HepG2 (cell line): Measurements from ENCODE around the gene XXYLT1. TPM values are rescaled to one million over a fixed set of nuclear protein-coding genes. Genes with fewer than 3 reads are reported as not detected.

Source experiments
- ARID4A ChIP-seq: sonication (generic); formaldehyde crosslinking; IDR thresholded peaks from 2 replicates; pipeline ENCODE4 v1.5.0; 2020; ENCODE audit warnings: mild to moderate bottlenecking, missing genetic modification reagents, borderline replicate concordance
- ERF ChIP-seq: IDR thresholded peaks from 2 replicates; pipeline ENCODE4 v1.6.1; 2018; ENCODE audit warnings: missing biosample characterization, missing genetic modification reagents
- ZBTB38 ChIP-seq: sonication (generic); formaldehyde crosslinking; IDR thresholded peaks from 2 replicates; pipeline ENCODE4 v1.5.1; 2020; ENCODE audit warnings: mild to moderate bottlenecking, missing genetic modification reagents
- ZBTB4 ChIP-seq: sonication (generic); formaldehyde crosslinking; IDR thresholded peaks from 2 replicates; pipeline ENCODE4 v1.4.0; 2020; ENCODE audit warnings: missing genetic modification reagents, mild to moderate bottlenecking, borderline replicate concordance
- ZNF687 ChIP-seq: sonication (generic); formaldehyde crosslinking; IDR thresholded peaks from 2 replicates; pipeline ENCODE4 v1.5.1; 2020; ENCODE audit warnings: mild to moderate bottlenecking, missing genetic modification reagents, moderate library complexity
- polyA plus RNA-seq, 8 experiments: library from polyadenylated mRNA; depleted of rRNA in 3 of 8; stranded (reverse) in 7 of 8; unstranded in 1 of 8; fragments of >200 nt; fragmentation: Illumina TruSeq in 4 of 8; extraction: Trizol in 4 of 8; gene quantifications; 2 replicates each; pipeline versions ENCODE4 v1.2.1 to v1.2.3, GENCODE V29; 2011 to 2016; ENCODE audit warnings: low read depth in 4 of 8, missing spikeins in 1 of 8, mixed read lengths in 1 of 8; ENCODE audit not compliant: insufficient read depth in 1 of 8
- total RNA-seq, 5 experiments: library from RNA; depleted of rRNA; stranded (reverse); fragments of >200 nt; fragmentation: Illumina TruSeq; extraction: Trizol; gene quantifications; 2 replicates each; pipeline ENCODE4 v1.2.3, GENCODE V29; 2016; ENCODE audit warnings: low read depth in 1 of 5

XXYLT1 gene
- total and polyA plus RNA-seq, 2 of the 13 experiments (the other 11 are each of a cell fraction or from before 2014, with no cell fraction given) = 17.7 to 19.0 TPM

- peak; percentile 84 for TF ChIP-seq ZNF687 (CRISPR knock-in tag)
- peak; percentile 35; the same call in 1 of the 2 replicates for TF ChIP-seq ZBTB4 (CRISPR knock-in tag)
- TF ChIP-seq ARID4A (CRISPR knock-in tag) = 0 out of 2 replicates have a peak, but pooled peaks have one; percentile 22
- TF ChIP-seq ZBTB38 (CRISPR knock-in tag) = peak; percentile 90
- TF ChIP-seq ERF (CRISPR knock-in tag) = no peak
Observed at GRCh38 chr3:195209847-195210265, 61.1 kb downstream of the XXYLT1 start (continued).
